Measurements from ENCODE around the gene NHP2. TPM values are rescaled to one million over a fixed set of nuclear protein-coding genes. Genes with fewer than 3 reads are reported as not detected.

Gene NHP2
- total and polyA plus RNA-seq, 9 of the 15 experiments (the other 6 are each of a cell fraction or from before 2014, with no cell fraction given) = 52.8 to 622 (median 144) TPM

DNA sequence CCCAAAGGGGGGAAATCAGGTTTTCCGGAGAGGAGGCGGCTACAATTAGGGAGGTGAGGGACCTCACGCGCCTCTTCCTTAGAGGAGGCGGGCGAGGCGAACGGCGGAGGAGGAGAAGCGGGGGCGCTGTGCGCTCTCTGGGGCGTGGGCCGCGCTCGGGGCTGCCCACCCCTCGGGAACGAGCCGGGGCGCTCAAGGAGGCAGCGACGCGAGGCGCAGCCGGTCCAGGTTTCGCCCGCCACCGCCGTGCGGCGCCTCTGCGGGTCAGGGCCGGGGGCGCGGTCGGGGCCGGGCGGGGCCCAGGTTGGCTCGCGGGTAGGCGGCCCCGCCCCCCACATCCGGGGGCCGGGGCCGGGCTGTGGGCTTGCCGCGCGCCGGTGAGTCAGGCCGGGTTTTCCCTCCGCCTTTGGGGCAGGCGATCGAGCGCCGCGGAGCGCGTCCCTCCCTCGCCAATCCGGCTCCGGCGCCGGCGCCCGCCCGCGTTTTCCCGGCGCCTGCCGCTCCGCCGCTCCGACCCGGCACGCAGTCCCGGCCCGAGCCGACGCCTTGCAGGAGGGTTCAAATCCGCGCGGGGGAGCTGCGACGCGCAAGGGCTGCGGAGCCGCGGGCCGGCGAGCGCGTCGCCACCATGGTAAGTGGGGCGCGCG lies 40.4 kb downstream of the NHP2 start, which contains the start of gene N4BP3 (continued):
- TF ChIP-seq XRCC3 (IDR thresholded peaks at IDR 0.05) (no peak), CTBP1 (IDR thresholded peaks at IDR 0.05; ENCODE audit: borderline replicate concordance) (peak; percentile 98), NFE2L1 (tag; IDR thresholded peaks at IDR 0.05; ENCODE audit: borderline replicate concordance, low read depth) (no peak), ZNF79 (CRISPR knock-in tag; IDR thresholded peaks at IDR 0.05; ENCODE audit: low read depth) (no peak), MAZ (CRISPR knock-in tag; conservative IDR thresholded peaks at IDR 0.05 in 1 of 2, IDR thresholded peaks at IDR 0.05 in 1 of 2) (peak; percentile 80 to 94; a peak in 3 of 4 replicates), ZNF324 (CRISPR knock-in tag; IDR thresholded peaks at IDR 0.05) (no peak), KAT7 (CRISPR knock-in tag; IDR thresholded peaks at IDR 0.05; ENCODE audit: borderline replicate concordance) (peak; percentile 12; the same call in 1 of the 2 replicates), FUS (optimal IDR thresholded peaks at IDR 0.05; ENCODE audit: low read depth, low read length) (peak; percentile 22), MTA1 (IDR thresholded peaks at IDR 0.05; ENCODE audit: borderline replicate concordance) (no peak), ZBTB8A (IDR thresholded peaks at IDR 0.05; ENCODE audit: partially characterized antibody) (no peak), CREM (IDR thresholded peaks at IDR 0.05; ENCODE audit: low read depth) (peak; percentile 60; the same call in 1 of the 2 replicates), NBN (IDR thresholded peaks at IDR 0.05; ENCODE audit: low read depth) (no peak), NFE2 (IDR thresholded peaks at IDR 0.05; ENCODE audit: low read depth) (no peak), TBP (optimal IDR thresholded peaks at IDR 0.05; ENCODE audit: low read depth, low read length) (no peak), PTRF (tag; IDR thresholded peaks at IDR 0.05) (no peak), FOXJ2 (tag; IDR thresholded peaks at IDR 0.05) (no peak)
- TF ChIP-seq, protein P1, sequence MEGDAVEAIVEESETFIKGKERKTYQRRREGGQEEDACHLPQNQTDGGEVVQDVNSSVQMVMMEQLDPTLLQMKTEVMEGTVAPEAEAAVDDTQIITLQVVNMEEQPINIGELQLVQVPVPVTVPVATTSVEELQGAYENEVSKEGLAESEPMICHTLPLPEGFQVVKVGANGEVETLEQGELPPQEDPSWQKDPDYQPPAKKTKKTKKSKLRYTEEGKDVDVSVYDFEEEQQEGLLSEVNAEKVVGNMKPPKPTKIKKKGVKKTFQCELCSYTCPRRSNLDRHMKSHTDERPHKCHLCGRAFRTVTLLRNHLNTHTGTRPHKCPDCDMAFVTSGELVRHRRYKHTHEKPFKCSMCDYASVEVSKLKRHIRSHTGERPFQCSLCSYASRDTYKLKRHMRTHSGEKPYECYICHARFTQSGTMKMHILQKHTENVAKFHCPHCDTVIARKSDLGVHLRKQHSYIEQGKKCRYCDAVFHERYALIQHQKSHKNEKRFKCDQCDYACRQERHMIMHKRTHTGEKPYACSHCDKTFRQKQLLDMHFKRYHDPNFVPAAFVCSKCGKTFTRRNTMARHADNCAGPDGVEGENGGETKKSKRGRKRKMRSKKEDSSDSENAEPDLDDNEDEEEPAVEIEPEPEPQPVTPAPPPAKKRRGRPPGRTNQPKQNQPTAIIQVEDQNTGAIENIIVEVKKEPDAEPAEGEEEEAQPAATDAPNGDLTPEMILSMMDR (IDR thresholded peaks at IDR 0.05 in 2 of 3, conservative IDR thresholded peaks at IDR 0.05 in 1 of 3; ENCODE audit: insufficient read depth in 2 of 3, low read depth in 1 of 3, low read length in 3 of 3) = peak; percentile 19 to 61 (median 34); a peak in 4 of 6 replicates
- TF ChIP-seq, protein P2, sequence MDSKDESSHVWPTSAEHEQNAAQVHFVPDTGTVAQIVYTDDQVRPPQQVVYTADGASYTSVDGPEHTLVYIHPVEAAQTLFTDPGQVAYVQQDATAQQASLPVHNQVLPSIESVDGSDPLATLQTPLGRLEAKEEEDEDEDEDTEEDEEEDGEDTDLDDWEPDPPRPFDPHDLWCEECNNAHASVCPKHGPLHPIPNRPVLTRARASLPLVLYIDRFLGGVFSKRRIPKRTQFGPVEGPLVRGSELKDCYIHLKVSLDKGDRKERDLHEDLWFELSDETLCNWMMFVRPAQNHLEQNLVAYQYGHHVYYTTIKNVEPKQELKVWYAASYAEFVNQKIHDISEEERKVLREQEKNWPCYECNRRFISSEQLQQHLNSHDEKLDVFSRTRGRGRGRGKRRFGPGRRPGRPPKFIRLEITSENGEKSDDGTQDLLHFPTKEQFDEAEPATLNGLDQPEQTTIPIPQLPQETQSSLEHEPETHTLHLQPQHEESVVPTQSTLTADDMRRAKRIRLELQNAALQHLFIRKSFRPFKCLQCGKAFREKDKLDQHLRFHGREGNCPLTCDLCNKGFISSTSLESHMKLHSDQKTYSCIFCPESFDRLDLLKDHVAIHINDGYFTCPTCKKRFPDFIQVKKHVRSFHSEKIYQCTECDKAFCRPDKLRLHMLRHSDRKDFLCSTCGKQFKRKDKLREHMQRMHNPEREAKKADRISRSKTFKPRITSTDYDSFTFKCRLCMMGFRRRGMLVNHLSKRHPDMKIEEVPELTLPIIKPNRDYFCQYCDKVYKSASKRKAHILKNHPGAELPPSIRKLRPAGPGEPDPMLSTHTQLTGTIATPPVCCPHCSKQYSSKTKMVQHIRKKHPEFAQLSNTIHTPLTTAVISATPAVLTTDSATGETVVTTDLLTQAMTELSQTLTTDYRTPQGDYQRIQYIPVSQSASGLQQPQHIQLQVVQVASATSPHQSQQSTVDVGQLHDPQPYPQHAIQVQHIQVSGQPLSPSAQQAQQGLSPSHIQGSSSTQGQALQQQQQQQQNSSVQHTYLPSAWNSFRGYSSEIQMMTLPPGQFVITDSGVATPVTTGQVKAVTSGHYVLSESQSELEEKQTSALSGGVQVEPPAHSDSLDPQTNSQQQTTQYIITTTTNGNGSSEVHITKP (IDR thresholded peaks at IDR 0.05; ENCODE audit: partially characterized antibody) = peak; percentile 64
- TF ChIP-seq, protein P3, sequence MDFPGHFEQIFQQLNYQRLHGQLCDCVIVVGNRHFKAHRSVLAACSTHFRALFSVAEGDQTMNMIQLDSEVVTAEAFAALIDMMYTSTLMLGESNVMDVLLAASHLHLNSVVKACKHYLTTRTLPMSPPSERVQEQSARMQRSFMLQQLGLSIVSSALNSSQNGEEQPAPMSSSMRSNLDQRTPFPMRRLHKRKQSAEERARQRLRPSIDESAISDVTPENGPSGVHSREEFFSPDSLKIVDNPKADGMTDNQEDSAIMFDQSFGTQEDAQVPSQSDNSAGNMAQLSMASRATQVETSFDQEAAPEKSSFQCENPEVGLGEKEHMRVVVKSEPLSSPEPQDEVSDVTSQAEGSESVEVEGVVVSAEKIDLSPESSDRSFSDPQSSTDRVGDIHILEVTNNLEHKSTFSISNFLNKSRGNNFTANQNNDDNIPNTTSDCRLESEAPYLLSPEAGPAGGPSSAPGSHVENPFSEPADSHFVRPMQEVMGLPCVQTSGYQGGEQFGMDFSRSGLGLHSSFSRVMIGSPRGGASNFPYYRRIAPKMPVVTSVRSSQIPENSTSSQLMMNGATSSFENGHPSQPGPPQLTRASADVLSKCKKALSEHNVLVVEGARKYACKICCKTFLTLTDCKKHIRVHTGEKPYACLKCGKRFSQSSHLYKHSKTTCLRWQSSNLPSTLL (IDR thresholded peaks at IDR 0.05) = no peak
- TF ChIP-seq, protein P4, sequence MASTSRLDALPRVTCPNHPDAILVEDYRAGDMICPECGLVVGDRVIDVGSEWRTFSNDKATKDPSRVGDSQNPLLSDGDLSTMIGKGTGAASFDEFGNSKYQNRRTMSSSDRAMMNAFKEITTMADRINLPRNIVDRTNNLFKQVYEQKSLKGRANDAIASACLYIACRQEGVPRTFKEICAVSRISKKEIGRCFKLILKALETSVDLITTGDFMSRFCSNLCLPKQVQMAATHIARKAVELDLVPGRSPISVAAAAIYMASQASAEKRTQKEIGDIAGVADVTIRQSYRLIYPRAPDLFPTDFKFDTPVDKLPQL (IDR thresholded peaks at IDR 0.05; ENCODE audit: extremely low read depth, insufficient read length) = no peak

Measured in K562 (cell line).